ENCODE data around the gene SLC29A3. TPM values are rescaled to one million over a fixed set of nuclear protein-coding genes. Genes with fewer than 3 reads are reported as not detected.

Gene SLC29A3
- total and polyA plus RNA-seq, 2 experiments from 2014 or later = 10.3 to 12.3 TPM

GRCh38 chr10:71320592-71320991, 1.5 kb downstream of the SLC29A3 start:
- H3K4me2 ChIP-seq = no peak overlapping the region
- no peaks in the 10 kb centered on the region for H3K9me2 ChIP-seq (ENCODE audit: insufficient read depth)
- no peak overlapping the region for H3K27ac ChIP-seq (ENCODE audit: low read depth)
- H3F3A ChIP-seq (replicated peaks; ENCODE audit: low read depth) = 0 out of 2 replicates have a peak, but pooled peaks cover 2% of the 10 kb centered on the region
- H4K20me1 ChIP-seq (replicated peaks; ENCODE audit: insufficient read depth) = no peaks in the 10 kb centered on the region
- H3K27me3 ChIP-seq (ENCODE audit: insufficient read depth) = no peaks in the 10 kb centered on the region
- ATAC-seq (no peak), DNase-seq (ENCODE audit: low spot score) (no peak)
- H3K36me3 ChIP-seq (ENCODE audit: insufficient read depth) = no peaks in the 10 kb centered on the region; the same call in 1 of the 2 replicates
- Mint-ChIP-seq H3K27ac (no peak overlapping the region), H3K36me3 (ENCODE audit: low read depth) (peaks cover 22% of the 10 kb centered on the region), H3K27me3 (ENCODE audit: insufficient read depth, low read depth, poor library complexity) (peaks cover 8% of the 10 kb centered on the region), H3K4me3 (peak overlapping the region; percentile 95; the same call in 2 of the 3 replicates), H3K4me1 (peaks cover 15% of the 10 kb centered on the region; the same call in 2 of the 3 replicates), H3K9me3 (no peaks in the 10 kb centered on the region)
- H3K79me2 ChIP-seq (replicated peaks; ENCODE audit: insufficient read depth) = no peaks in the 10 kb centered on the region
- H2AFZ ChIP-seq = no peak overlapping the region
- H3K4me1 ChIP-seq (ENCODE audit: insufficient read depth) = peaks cover 5% of the 10 kb centered on the region
- no peak for TF ChIP-seq ETS1 (IDR thresholded peaks at IDR 0.05)
- TF ChIP-seq ZNF331 (CRISPR knock-in tag; IDR thresholded peaks at IDR 0.05; ENCODE audit: low read depth) = no peak
- no peak for TF ChIP-seq JUNB (IDR thresholded peaks at IDR 0.05; ENCODE audit: unreplicated experiment)
- no peak for TF ChIP-seq CREB1 (CRISPR knock-in tag; IDR thresholded peaks at IDR 0.05; ENCODE audit: low read depth)
- TF ChIP-seq ZNF114 (CRISPR knock-in tag; IDR thresholded peaks at IDR 0.05) = no peak
- TF ChIP-seq STAT1 (IDR thresholded peaks at IDR 0.05; ENCODE audit: unreplicated experiment) = no peak
- no peak overlapping the region for H3K4me3 ChIP-seq

GRCh38 chr10:71321386-71321785, 2.3 kb downstream of the SLC29A3 start:
- Histone ChIP-seq H2AFZ (no peak overlapping the region), H3K27me3 (ENCODE audit: insufficient read depth) (no peaks in the 10 kb centered on the region), H3K4me3 (no peak overlapping the region), H3K36me3 (ENCODE audit: insufficient read depth) (no peaks in the 10 kb centered on the region; the same call in 1 of the 2 replicates), H3K27ac (ENCODE audit: low read depth) (no peak overlapping the region), H3K4me1 (ENCODE audit: insufficient read depth) (peaks cover 5% of the 10 kb centered on the region), H3K79me2 (replicated peaks; ENCODE audit: insufficient read depth) (no peaks in the 10 kb centered on the region), H3K9me2 (ENCODE audit: insufficient read depth) (no peaks in the 10 kb centered on the region), H4K20me1 (replicated peaks; ENCODE audit: insufficient read depth) (no peaks in the 10 kb centered on the region), H3K4me2 (no peak overlapping the region), H3F3A (replicated peaks; ENCODE audit: low read depth) (0 out of 2 replicates have a peak, but pooled peaks cover 2% of the 10 kb centered on the region)
- H3K27me3 Mint-ChIP-seq (ENCODE audit: insufficient read depth, low read depth, poor library complexity) = peaks cover 8% of the 10 kb centered on the region
- DNase-seq (ENCODE audit: low spot score) = no peak
- H3K4me3 Mint-ChIP-seq = no peak overlapping the region
- H3K27ac Mint-ChIP-seq = no peak overlapping the region
- ATAC-seq = no peak
- peaks cover 22% of the 10 kb centered on the region for H3K36me3 Mint-ChIP-seq (ENCODE audit: low read depth)
- H3K9me3 Mint-ChIP-seq = no peaks in the 10 kb centered on the region
- H3K4me1 Mint-ChIP-seq = peaks cover 15% of the 10 kb centered on the region; the same call in 2 of the 3 replicates
- TF ChIP-seq STAT1 (IDR thresholded peaks at IDR 0.05; ENCODE audit: unreplicated experiment) = no peak
- TF ChIP-seq EZH2phosphoT487 (IDR thresholded peaks at IDR 0.05; ENCODE audit: unreplicated experiment) = no peak
- TF ChIP-seq CREB1 (CRISPR knock-in tag; IDR thresholded peaks at IDR 0.05; ENCODE audit: low read depth) = no peak
- TF ChIP-seq ZNF462 (CRISPR knock-in tag; IDR thresholded peaks at IDR 0.05) = no peak
- no peak for TF ChIP-seq ZNF331 (CRISPR knock-in tag; IDR thresholded peaks at IDR 0.05; ENCODE audit: low read depth)
- TF ChIP-seq ETS1 (IDR thresholded peaks at IDR 0.05) = no peak
- no peak for TF ChIP-seq REST (IDR thresholded peaks at IDR 0.05; ENCODE audit: unreplicated experiment)
- TF ChIP-seq ZNF114 (CRISPR knock-in tag; IDR thresholded peaks at IDR 0.05) = no peak

Measured in GM23338 (cell line).